Measurements from ENCODE around the gene HOXC12. TPM values are rescaled to one million over a fixed set of nuclear protein-coding genes. Genes with fewer than 3 reads are reported as not detected.

The HOXC12 gene
- total RNA-seq, 2 experiments from 2014 or later, result not detected

DNA sequence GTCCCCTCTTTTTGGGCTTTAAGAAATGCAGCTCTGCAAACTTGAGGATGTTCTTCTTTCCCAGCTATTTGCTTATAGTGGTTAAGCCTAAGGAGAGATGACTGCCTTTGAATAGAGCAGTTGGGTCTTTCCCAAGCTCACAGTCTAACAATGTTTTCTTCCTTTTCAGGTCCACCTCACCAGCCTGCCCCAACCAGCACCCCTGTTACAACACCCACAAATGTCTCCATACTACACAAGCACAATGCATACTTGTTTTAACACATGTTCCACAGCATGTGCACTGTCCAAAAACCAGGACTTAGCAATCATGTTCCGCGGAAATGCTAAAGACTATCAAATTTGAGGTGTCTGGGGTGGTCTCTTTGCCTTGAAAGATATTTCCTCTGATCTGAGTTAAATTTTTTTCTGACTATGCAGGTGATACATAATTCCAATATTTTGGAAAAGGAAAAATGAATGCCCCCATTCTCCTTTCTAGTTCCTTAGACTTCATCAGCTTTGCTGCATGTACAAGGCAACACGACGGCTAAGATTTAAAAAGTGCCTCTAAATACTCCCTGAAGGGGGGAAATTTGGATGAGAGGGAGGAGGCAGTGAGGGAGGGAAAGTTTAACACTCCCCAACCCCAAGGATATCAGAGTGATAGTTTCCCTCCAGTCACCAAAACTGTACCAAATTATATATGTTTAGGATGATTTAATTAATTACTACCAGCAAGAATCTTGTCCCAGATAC is 22.7 kb upstream of the HOXC12 start:
- intact Hi-C loops (cut with micrococcal nuclease; ENCODE audit: unreplicated experiment), result no loop called here

DNA sequence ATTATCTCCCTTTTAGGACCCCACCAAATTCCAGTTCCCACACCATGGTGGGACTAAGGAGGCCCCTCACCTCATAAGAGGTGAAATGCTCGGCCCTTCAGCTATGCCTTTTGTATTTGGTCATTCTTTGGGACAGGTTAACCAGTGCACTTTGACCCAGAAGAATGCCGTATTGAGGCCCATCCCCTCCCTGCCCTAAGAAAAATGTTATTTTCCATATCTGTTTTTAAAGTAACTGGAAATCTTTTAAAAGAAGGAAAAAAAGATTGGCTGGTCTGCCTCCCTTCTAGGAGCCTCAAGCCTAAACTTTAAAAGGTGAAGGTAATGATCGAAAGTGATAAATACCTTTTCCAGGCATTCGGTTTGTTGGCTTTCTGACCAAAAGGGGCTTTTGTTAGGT is 21.8 kb upstream of the HOXC12 start:
- TF ChIP-seq CTCF (conservative IDR thresholded peaks at IDR 0.05; ENCODE audit: low read length) (no peak), EZH2phosphoT487 (IDR thresholded peaks at IDR 0.05; ENCODE audit: borderline replicate concordance, low read depth, low read length) (no peak)
- no peaks in the 10 kb centered on the region for H3K9me3 ChIP-seq (ENCODE audit: low read length)
- POLR2A ChIA-PET, result no interaction called here
- no peaks in the 10 kb centered on the region for H3K79me2 ChIP-seq (ENCODE audit: insufficient read depth, low read depth, low read length)
- BruUV-seq (replicated peaks), result no TSS peak
- intact Hi-C loops (cut with micrococcal nuclease; ENCODE audit: unreplicated experiment), result no loop called here
- no peak overlapping the region for H3K4me3 ChIP-seq (ENCODE audit: low read depth, low read length, poor library complexity, severe bottlenecking)
- no peak overlapping the region for H3K27ac ChIP-seq (ENCODE audit: low read depth, low read length, poor library complexity, severe bottlenecking)
- no peak overlapping the region for H2AFZ ChIP-seq (ENCODE audit: low read length)
- H3K4me1 ChIP-seq (ENCODE audit: insufficient read depth, low read length, poor library complexity, severe bottlenecking), result no peaks in the 10 kb centered on the region
- CTCF ChIA-PET (ENCODE audit: unreplicated experiment), result no interaction called here
- no peaks in the 10 kb centered on the region for H4K20me1 ChIP-seq (ENCODE audit: insufficient read depth, low read length)
- H3K36me3 ChIP-seq (ENCODE audit: insufficient read depth, low read length), result no peaks in the 10 kb centered on the region
- no peak for DNase-seq (ENCODE audit: low spot score)
- H3K4me2 ChIP-seq (ENCODE audit: low read length), result no peak overlapping the region
- no peaks in the 10 kb centered on the region for H3K9me2 ChIP-seq (ENCODE audit: insufficient read depth, low read length)

More for the DNA sequence above, 22.7 kb upstream of the HOXC12 start:
- no peaks in the 10 kb centered on the region for H3K36me3 ChIP-seq (ENCODE audit: insufficient read depth, low read length)
- no peak for TF ChIP-seq CTCF (conservative IDR thresholded peaks at IDR 0.05; ENCODE audit: low read length)
- no peak for TF ChIP-seq EZH2phosphoT487 (IDR thresholded peaks at IDR 0.05; ENCODE audit: borderline replicate concordance, low read depth, low read length)
- H3K79me2 ChIP-seq (ENCODE audit: insufficient read depth, low read depth, low read length), result no peaks in the 10 kb centered on the region
- H3K9me2 ChIP-seq (ENCODE audit: insufficient read depth, low read length), result no peaks in the 10 kb centered on the region
- H3K4me3 ChIP-seq (ENCODE audit: low read depth, low read length, poor library complexity, severe bottlenecking), result no peak overlapping the region
- DNase-seq (ENCODE audit: low spot score), result no peak
- H4K20me1 ChIP-seq (ENCODE audit: insufficient read depth, low read length), result no peaks in the 10 kb centered on the region
- no peak overlapping the region for H3K27ac ChIP-seq (ENCODE audit: low read depth, low read length, poor library complexity, severe bottlenecking)
- no peak overlapping the region for H2AFZ ChIP-seq (ENCODE audit: low read length)
- ChIA-PET CTCF (ENCODE audit: unreplicated experiment) (no interaction called here), POLR2A (interaction anchor here (0.7 kb wide), 1 partner anchor 1180 kb away, joined by 3 read pairs; no protein-coding TSS in a partner anchor)
- no peaks in the 10 kb centered on the region for H3K4me1 ChIP-seq (ENCODE audit: insufficient read depth, low read length, poor library complexity, severe bottlenecking)
- no peak overlapping the region for H3K4me2 ChIP-seq (ENCODE audit: low read length)
- H3K9me3 ChIP-seq (ENCODE audit: low read length), result no peaks in the 10 kb centered on the region
- BruUV-seq (replicated peaks), result no TSS peak

Measured in OCI-LY7 (cell line).